Lower leg skin (tissue), 4 donors: Measurements from ENCODE around the gene CDSN. TPM values are rescaled to one million over a fixed set of nuclear protein-coding genes. Genes with fewer than 3 reads are reported as not detected.
A peak's percentile ranks its signal among the peaks of the same experiment; 100 is the strongest.
"Not testable (repeated sequence)": the region's sequence is repeated elsewhere in the genome, so short reads cannot be mapped to it uniquely, and the experiment has no call there.

Source experiments
- DNase-seq, 2 donors: peaks; one replicate each; pipeline ENCODE4 v3.0.0-alpha.2; 2019; ENCODE audit warnings: low spot score in 2 of 2
- H3K4me3 ChIP-seq: fragments of 200-600 bp; sonication (generic); 2 replicates; pipeline ENCODE4 v1.5.1; 2017; ENCODE audit warnings: mild to moderate bottlenecking, low read depth; ENCODE audit not compliant: poor library complexity, severe bottlenecking
- POLR2A ChIP-seq, 2 donors: fragments of 450-650 bp; IDR thresholded peaks; one replicate each; pipeline ENCODE4 v1.6.1; 2016 to 2017; ENCODE audit warnings: antibody characterized with exemption in 2 of 2, mild to moderate bottlenecking in 1 of 2, moderate library complexity in 1 of 2
- WGBS, 2 donors: methylation state at CpG; one replicate each; pipeline ENCODE4 v1.1.5; 2018; 5-methylcytosine and 5-hydroxymethylcytosine counted together
- intact Hi-C: fragments of 100-400 bp; cut with DNase I; formaldehyde crosslinking; loops from one replicate; pipeline ENCODE4 v1.15.0; 2023; ENCODE audit warnings: low total_unique reads
- total RNA-seq, 4 donors: library from RNA; depleted of rRNA; stranded (reverse); fragments of >200 nt; gene quantifications; one replicate each; pipeline ENCODE4 v1.1.0, GENCODE V29; 2016
- TF ChIP-seq, protein P1 (sequence below), 3 donors: fragments of 450-650 bp; IDR thresholded peaks; one replicate each; pipeline ENCODE4 v1.5.1; 2016; ENCODE audit warnings: antibody characterized with exemption in 3 of 3, mild to moderate bottlenecking in 3 of 3, moderate library complexity in 2 of 3

The CDSN gene
- total RNA-seq, 4 donors from 2014 or later = 480 to 1,164 (median 686) TPM

DNA sequence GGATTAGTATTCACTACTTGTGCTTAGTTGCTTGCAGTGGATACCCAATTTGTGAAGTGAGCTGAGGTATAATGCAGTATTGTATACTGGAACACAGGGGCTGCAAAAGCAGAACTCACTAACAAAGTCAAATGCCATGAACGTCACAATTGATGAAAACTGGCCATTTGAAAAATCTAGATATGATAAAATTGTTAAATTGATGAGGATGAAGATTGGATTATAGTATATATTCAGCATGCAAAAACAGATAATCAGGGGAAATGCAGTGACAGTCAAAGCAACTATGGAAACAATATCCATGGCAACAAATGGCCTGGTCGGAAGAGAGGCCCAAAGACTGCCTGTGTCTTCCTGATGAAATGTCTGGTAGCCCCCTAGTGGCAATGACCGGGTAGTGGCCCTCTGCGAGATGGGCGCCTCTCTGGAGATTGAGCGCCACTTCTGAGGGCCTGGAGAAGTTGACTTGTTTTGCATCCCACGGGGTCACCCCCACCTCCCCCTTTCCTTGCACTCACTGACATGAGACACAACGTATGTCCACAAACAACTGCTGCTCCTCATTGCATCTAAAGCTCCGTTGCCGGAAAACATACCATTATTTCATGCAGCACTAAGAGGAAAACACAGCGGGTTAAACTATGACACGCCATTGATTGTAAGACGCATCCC is 51.4 kb downstream of the CDSN start:
- 60 to 65% methylated on average over 13 of the region's 13 CpGs for WGBS, 2 donors
- DNase-seq = peak; percentile 66 to 92
- intact Hi-C loops = no loop called here
- no peak for TF ChIP-seq POLR2A (IDR thresholded peaks at IDR 0.05)
- TF ChIP-seq, protein P1, sequence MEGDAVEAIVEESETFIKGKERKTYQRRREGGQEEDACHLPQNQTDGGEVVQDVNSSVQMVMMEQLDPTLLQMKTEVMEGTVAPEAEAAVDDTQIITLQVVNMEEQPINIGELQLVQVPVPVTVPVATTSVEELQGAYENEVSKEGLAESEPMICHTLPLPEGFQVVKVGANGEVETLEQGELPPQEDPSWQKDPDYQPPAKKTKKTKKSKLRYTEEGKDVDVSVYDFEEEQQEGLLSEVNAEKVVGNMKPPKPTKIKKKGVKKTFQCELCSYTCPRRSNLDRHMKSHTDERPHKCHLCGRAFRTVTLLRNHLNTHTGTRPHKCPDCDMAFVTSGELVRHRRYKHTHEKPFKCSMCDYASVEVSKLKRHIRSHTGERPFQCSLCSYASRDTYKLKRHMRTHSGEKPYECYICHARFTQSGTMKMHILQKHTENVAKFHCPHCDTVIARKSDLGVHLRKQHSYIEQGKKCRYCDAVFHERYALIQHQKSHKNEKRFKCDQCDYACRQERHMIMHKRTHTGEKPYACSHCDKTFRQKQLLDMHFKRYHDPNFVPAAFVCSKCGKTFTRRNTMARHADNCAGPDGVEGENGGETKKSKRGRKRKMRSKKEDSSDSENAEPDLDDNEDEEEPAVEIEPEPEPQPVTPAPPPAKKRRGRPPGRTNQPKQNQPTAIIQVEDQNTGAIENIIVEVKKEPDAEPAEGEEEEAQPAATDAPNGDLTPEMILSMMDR (IDR thresholded peaks at IDR 0.05) = peak in 1 of 3 donors; percentile 47
- H3K4me3 ChIP-seq = no peak overlapping the region

DNA sequence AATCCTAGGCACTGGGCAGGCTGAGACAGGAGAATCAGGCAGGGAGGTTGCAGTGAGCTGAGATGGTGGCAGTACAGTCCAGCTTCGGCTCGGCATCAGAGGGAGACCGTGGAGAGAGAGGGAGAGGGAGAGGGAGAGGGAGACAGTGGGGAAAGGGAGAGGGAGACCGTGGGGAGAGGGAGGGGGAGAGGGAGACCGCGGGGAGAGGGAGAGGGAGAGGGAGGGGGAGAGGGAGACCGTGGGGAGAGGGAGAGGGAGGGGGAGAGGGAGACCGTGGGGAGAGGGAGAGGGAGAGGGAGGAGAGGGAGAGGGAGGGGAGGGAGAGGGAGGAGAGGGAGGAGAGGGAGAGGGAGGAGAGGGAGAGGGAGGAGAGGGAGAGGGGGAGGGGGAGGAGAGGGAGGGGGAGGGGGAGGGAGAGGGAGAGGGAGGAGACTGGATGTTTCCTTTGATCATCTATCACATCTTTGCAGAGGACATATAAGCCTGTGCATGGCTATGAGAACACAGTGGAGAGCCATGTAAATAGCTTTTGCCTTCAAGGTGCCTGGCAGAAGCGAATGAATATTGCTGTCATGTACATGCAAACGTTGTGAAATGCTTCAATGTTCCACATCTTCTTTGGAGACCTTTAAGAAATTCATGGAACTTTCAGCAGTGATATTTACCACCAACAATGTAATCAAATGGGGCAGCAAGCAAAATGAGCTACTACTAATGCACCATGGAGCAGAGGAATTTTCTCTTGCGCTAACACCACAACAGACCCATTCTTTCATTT is 52.2 kb downstream of the CDSN start:
- H3K4me3 ChIP-seq, intact Hi-C loops, DNase-seq: not testable (repeated sequence)
- WGBS, 2 donors = 56 to 61% methylated on average over 6 of the region's 11 CpGs

DNA sequence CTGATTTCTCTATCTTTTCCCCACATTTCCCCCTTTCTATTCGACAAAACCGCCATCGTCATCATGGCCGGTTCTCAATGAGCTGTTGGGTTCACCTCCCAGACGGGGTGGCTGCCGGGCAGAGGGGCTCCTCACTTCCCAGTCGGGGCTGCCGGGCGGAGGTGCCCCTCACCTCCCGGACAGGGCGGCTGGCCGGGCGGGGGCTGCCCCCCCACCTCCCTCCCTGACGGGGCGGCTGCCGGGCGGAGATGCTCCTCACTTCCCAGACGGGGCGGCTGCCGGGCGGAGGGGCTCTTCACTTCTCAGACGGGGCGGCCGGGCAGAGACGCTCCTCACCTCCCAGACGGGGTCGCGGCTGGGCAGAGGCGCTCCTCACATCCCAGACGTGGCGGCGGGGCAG is 53.2 kb downstream of the CDSN start:
- H3K4me3 ChIP-seq, DNase-seq, intact Hi-C loops: not testable (repeated sequence)
- 69 to 95% methylated on average over 6 to 13 of the region's 32 CpGs for WGBS, 2 donors

DNA sequence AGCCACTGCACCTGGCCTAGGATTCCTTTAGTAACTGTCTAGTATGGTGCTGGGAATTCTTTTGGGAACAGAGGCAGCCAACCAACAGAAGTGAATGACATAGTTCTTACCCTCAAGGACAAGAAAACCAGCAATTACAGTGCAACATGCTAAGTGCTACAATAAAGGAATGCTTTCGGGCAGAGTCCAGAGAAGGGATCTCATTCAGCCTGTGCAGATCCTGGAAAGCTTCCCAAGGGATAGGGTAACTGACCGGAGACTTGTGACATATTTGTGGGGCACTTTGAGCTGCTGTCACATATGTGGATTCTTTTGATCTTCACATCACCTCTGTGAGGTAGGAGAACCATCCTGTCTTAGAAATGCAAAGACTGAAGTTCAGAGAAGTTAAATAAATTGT is 54.7 kb downstream of the CDSN start:
- no peak for DNase-seq
- TF ChIP-seq POLR2A (IDR thresholded peaks at IDR 0.05) = no peak
- TF ChIP-seq, protein P1 (IDR thresholded peaks at IDR 0.05) = no peak
- intact Hi-C loops = no loop called here
- H3K4me3 ChIP-seq = no peak overlapping the region
- 69 to 71% methylated on average over 2 of the region's 2 CpGs for WGBS, 2 donors

Other genes with a start within 250 kb of the CDSN start
- 100 to 1,000 TPM; 140 to 221 (median 194) TPM for gene DDR1, start 235.9 kb downstream of the CDSN start, total RNA-seq
- gene GTF2H4, start 212.2 kb downstream of the CDSN start, total RNA-seq = 10 to 100 TPM in 2 of 4 donors, 1 to 10 TPM in 2; 6.1 to 11.2 (median 9.4) TPM
- 10 to 100 TPM; 13.0 to 25.2 (median 18.1) TPM for gene VARS2, start 206.2 kb downstream of the CDSN start, total RNA-seq
- under 1 TPM in 1 of 4 donors, not detected in 3; 0.36 TPM for gene SFTA2, start 188.3 kb downstream of the CDSN start, total RNA-seq
- not detected for gene MUCL3, start 179.5 kb downstream of the CDSN start, total RNA-seq
- gene MUC21, start 136.7 kb downstream of the CDSN start, total RNA-seq = not detected
- gene MUC22, start 110.0 kb downstream of the CDSN start, total RNA-seq = not detected
- gene C6orf15, start 7.9 kb downstream of the CDSN start, total RNA-seq = 10 to 100 TPM in 3 of 4 donors, 1 to 10 TPM in 1; 7.5 to 20.2 (median 15.2) TPM
- 10 to 100 TPM in 1 of 4 donors, 1 to 10 TPM in 3; 1.8 to 21.4 (median 6.2) TPM for gene PSORS1C1, start 5.6 kb downstream of the CDSN start, total RNA-seq
- 10 to 100 TPM; 34.8 to 55.5 (median 44.1) TPM for gene PSORS1C2, start 18.6 kb upstream of the CDSN start, total RNA-seq
- 10 to 100 TPM; 13.1 to 34.1 (median 21.7) TPM for gene CCHCR1, start 37.4 kb upstream of the CDSN start, total RNA-seq
- 10 to 100 TPM; 18.9 to 24.2 (median 20.8) TPM for gene TCF19, start 38.1 kb upstream of the CDSN start, total RNA-seq
- 1 to 10 TPM in 3 of 4 donors, under 1 TPM in 1; 0.47 to 5.2 (median 3.3) TPM for gene POU5F1, start 50.2 kb upstream of the CDSN start, total RNA-seq
- 100 to 1,000 TPM; 387 to 776 (median 534) TPM for gene HLA-C, start 151.6 kb upstream of the CDSN start, total RNA-seq
- gene HLA-B, start 236.7 kb upstream of the CDSN start, total RNA-seq = 1,000 to 10,000 TPM; 1,061 to 2,090 (median 1,325) TPM